Dermis blood vessel endothelial cell (primary cell): ENCODE results near the gene ZNF629. TPM values are rescaled to one million over a fixed set of nuclear protein-coding genes. Genes with fewer than 3 reads are reported as not detected.

Experiments
- DNase-seq: peaks from one replicate; pipeline ENCODE4 v3.0.0; 2010
- total RNA-seq: library from RNA; depleted of rRNA; stranded (reverse); fragments of >200 nt; gene quantifications from 2 replicates; pipeline ENCODE4 v1.2.3, GENCODE V29; 2014

Gene ZNF629
- total RNA-seq, 1 donor from 2014 or later, result 6.1 TPM

- DNase-seq, result no peak
These were observed 20.6 kb downstream of the ZNF629 start for GRCh38 chr16:30766206-30766932.

DNA sequence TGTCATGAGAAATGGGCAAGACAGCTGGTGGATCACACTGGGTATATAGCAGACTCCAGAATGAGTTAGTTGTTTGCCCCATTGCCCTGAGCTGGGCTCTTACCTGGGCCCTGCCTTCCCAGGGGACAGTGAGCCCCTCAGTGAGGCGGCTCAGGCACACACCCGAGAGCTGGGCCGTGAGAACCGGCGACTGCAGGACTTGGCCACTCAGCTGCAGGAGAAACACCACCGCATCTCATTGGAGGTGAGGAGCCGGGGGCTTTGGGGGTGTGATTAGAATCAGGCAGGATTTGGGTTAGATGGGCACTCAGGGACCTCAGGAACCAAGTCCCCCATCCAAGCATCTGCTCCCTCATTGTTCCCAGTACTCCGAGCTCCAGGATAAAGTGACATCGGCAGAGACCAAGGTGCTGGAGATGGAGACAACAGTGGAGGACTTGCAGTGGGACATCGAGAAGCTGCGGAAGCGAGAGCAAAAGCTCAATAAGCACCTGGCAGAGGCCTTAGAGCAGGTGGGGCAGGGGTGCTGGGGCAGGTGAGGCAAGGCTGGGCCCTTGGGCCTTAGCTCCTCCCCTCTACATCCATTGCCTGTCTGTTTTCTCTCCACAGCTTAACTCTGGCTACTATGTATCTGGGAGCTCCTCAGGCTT is 22.1 kb downstream of the ZNF629 start:
- DNase-seq, result no peak

DNA sequence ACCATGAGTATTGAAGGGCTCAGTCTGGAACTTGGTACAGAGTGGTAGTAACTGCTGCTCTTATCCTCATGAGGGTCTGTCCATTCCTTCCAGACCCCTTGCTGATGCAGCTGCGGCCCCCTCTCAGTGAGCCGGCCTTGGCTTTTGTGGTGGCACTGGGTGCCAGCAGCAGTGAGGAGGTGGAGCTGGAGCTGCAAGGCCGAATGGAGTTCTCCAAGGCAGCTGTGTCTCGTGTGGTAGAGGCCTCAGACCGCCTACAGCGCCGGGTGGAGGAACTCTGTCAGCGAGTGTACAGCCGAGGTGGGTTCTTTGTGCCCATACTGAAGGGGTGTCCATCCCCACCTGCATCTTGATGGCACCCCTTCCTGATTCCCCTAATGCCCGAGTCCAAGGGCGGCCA is 22.9 kb downstream of the ZNF629 start:
- no peak for DNase-seq

DNA sequence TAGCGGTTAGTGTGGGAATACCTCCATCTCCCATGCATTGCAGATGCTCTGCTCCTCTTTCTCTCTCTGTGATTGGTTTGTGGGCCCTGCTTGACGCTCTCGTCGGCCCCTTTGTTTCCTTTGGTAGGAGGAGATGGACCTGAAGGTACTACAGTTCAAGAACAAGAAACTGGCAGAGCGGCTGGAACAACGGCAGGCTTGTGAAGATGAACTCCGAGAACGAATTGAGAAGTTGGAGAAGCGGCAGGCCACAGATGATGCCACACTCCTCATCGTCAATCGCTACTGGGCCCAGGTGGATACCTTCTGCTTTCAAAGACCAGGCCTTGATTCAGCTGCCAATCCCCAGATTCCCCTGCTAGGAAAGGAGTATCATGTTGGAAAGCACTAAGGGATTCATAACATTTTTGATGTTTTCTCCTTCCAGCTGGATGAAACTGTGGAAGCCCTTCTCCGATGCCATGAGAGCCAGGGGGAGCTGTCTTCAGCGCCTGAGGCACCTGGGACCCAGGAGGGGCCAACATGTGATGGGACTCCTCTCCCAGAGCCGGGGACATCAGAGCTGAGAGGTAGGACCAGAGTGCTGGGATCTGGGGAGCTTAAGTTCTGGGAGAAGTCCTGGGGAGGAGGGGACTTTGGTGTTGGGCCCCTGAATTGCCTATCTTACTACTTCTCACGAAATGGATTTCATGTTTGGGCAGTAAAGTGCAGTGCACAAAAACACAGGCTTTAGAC is 23.8 kb downstream of the ZNF629 start:
- no peak for DNase-seq

GRCh38 chr16:30761928-30762902 is 24.8 kb downstream of the ZNF629 start, which contains the start of the genes CFAP119 and RNF40:
Gene CFAP119, minus strand, starts transcription at chr16:30762062. Its CDS starts 314 bp downstream, at chr16:30761748.
Gene RNF40, plus strand, starts transcription at chr16:30762322. Its CDS starts 224 bp downstream, at chr16:30762546.
- DNase-seq, result peak; percentile 99

GRCh38 chr16:30761427-30761927 is 25.5 kb downstream of the ZNF629 start:
- peak; percentile 40 for DNase-seq

GRCh38 chr16:30760577-30761426 is 26.2 kb downstream of the ZNF629 start:
- no peak for DNase-seq

- DNase-seq, result no peak
These were observed 26.9 kb downstream of the ZNF629 start for GRCh38 chr16:30760001-30760559.

GRCh38 chr16:30758988-30759491 is 28.0 kb downstream of the ZNF629 start:
- no peak for DNase-seq

GRCh38 chr16:30757316-30757715 is 29.7 kb downstream of the ZNF629 start:
- DNase-seq, result no peak

DNA sequence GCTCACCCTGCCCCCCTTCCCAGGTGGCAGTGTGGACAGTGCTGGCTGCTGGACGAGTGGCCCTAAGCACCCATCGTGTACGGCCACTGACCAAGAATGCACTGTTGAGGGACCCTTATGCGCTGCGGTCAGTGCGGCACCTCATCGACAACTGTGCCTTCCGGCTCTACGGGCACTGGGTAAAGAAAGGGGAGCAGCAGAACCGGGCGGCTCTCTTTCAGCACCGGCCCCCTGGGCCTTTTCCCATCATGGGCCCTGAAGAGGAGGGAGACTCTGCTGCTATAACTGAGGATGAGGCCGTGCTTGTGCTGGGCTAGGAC is 30.3 kb downstream of the ZNF629 start:
- no peak for DNase-seq

- no peak for DNase-seq
These were observed 30.8 kb downstream of the ZNF629 start for GRCh38 chr16:30755955-30756780.

GRCh38 chr16:30753596-30753995 is 33.4 kb downstream of the ZNF629 start:
- no peak for DNase-seq

GRCh38 chr16:30750876-30751465 is 36.0 kb downstream of the ZNF629 start:
- no peak for DNase-seq

DNA sequence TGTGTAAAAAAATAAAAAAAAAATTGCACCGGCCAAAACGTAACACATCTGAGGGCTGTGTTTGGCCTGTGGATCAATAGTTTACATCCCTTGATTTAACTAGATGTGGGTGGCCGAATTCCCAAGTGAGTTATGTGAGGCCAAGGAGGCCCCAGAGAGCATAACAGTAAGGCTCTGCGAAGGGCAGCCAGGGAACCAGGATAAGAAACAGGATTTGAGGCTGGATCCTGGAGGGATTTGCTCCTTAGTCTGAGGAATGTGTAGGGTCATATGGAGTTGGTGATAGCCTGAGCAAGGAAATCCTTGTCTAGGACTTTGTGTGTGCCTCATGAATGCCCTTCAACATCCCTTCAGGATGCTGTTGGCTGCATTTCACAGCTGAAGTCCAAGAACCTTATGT is 36.8 kb downstream of the ZNF629 start:
- no peak for DNase-seq

DNA sequence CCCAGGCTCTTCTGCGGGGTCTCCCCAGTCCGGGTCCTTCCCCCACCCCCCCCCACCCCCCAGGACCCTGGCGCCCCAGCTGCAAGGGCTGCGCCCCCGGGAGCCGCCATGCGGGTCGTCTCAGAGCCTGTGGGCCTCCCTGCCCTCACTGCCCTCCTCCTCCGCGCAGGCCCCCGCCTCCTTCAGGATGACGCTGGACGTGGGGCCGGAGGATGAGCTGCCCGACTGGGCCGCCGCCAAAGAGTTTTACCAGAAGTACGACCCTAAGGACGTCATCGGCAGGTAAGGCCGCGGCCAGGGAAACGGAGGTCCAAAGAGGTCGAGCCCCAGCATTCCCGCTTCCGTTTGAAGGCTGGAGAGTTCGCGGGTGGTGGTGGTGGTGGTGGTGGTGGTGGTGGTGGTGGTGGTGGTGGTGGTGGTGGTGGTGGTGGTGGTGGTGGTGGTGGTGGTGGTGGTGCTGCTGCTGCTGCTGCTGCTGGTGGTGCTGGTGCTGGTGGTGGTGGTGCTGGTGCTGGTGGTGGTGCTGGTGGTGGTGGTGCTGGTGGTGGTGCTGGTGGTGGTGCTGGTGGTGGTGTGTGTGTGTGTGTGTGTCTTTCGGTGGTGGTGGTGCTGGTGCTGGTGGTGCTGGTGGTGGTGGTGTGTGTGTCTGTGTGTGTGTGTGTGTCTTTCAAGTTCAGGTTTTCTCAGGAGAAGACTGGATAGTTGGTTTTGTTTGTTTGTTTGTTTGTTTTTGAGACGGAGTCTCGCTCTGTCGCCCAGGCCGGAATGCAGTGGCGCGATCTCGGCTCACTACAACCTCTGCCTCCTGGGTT is 38.2 kb downstream of the ZNF629 start:
- DNase-seq, result peak; percentile 58

DNA sequence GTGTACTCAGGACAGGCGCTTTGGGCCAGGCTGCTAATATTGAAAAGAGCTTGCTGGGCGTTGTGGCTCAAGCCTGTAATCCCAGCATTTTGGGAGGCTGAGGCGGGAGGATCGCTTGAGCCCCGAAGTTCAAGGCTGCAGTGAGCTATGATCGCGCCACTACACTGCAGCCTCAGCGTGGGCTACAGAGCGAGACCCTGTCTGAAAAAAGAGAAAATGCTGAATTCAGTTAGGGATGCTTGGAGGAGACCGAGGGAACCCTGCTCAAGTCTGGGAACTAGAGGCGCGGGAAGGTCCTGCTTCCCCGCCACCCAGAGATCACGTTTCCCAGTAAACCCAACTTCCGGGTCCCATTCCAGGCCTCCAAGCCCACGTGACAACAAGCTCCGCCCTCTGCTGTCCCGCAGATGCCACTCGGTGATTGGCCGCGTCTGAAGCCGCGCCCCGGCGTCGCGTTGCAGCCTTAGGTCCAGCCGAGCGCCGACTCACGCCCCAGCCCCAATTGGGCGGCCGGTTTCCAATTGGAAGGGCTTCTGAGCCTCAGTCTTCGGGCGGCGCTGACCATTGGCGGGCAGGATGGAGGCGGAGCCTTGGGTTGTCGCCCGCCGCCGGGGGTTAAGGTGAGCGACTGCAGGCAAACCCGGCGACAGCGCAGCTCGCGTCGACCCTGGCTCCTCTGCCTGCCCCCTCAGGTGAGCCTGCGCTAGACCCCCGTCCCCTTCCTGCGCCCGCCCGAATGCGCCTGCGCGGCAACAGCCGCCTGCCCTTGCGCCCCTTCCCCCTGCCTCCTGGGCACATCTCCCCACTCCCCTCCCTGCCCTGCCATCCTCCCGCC is 39.0 kb downstream of the ZNF629 start, which contains the start of gene PHKG2:
Gene PHKG2, plus strand, starts transcription at position 627 of the 835 bp plus-strand sequence. CDS start 396 bp downstream, outside the sequence.
- peak; percentile 99 for DNase-seq
